ENCODE results near the gene SRPK3.
"Not testable (repeated sequence)": the region's sequence is repeated elsewhere in the genome, so short reads cannot be mapped to it uniquely, and the experiment has no call there.

The SRPK3 gene

GRCh38 chrX:153746991-153747390 is 33.9 kb upstream of the SRPK3 start:
- DNase-seq, result not testable (repeated sequence)

- not testable (repeated sequence) for DNase-seq
These were observed 31.8 kb upstream of the SRPK3 start for GRCh38 chrX:153749017-153749416.

- no peak for DNase-seq
These were observed 30.6 kb upstream of the SRPK3 start for GRCh38 chrX:153750127-153750774.

- DNase-seq, result no peak
These were observed 25.7 kb upstream of the SRPK3 start for GRCh38 chrX:153755136-153755535.

GRCh38 chrX:153761863-153762262 is 19.0 kb upstream of the SRPK3 start:
- no peak for DNase-seq

GRCh38 chrX:153762626-153763173 is 18.1 kb upstream of the SRPK3 start:
- no peak for DNase-seq

- no peak for DNase-seq
These were observed 17.4 kb upstream of the SRPK3 start for GRCh38 chrX:153763298-153763932.

GRCh38 chrX:153763989-153764755 is 16.7 kb upstream of the SRPK3 start, which contains the start of gene PLXNB3:
TSS of gene PLXNB3 (plus strand) at chrX:153764249. CDS start at chrX:153765536, 1,287 bp downstream.
- DNase-seq, result peak; percentile 78

- no peak for DNase-seq
These were observed 16.1 kb upstream of the SRPK3 start for GRCh38 chrX:153764786-153765137.

GRCh38 chrX:153765138-153766079 is 15.4 kb upstream of the SRPK3 start:
- peak; percentile 33 for DNase-seq

GRCh38 chrX:153766098-153766817 is 14.6 kb upstream of the SRPK3 start:
- DNase-seq, result peak; percentile 45

- DNase-seq, result peak; percentile 20
These were observed 13.8 kb upstream of the SRPK3 start for GRCh38 chrX:153766871-153767673.

GRCh38 chrX:153767674-153768055 is 13.2 kb upstream of the SRPK3 start:
- peak; percentile 12 for DNase-seq

GRCh38 chrX:153768311-153769157 is 12.3 kb upstream of the SRPK3 start:
- DNase-seq, result no peak

GRCh38 chrX:153769158-153769864 is 11.5 kb upstream of the SRPK3 start:
- no peak for DNase-seq

- DNase-seq, result peak; percentile 16
These were observed 10.8 kb upstream of the SRPK3 start for GRCh38 chrX:153769865-153770600.

- DNase-seq, result peak; percentile 13
These were observed 10.0 kb upstream of the SRPK3 start for GRCh38 chrX:153770601-153771414.

Measured in femur (tissue), 1 donor.